ENCODE data around the gene DEFB118. TPM values are rescaled to one million over a fixed set of nuclear protein-coding genes. Genes with fewer than 3 reads are reported as not detected.
"Not testable (repeated sequence)": the region's sequence is repeated elsewhere in the genome, so short reads cannot be mapped to it uniquely, and the experiment has no call there.

DEFB118 gene, protein sequence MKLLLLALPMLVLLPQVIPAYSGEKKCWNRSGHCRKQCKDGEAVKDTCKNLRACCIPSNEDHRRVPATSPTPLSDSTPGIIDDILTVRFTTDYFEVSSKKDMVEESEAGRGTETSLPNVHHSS
- not detected for total RNA-seq

DNA sequence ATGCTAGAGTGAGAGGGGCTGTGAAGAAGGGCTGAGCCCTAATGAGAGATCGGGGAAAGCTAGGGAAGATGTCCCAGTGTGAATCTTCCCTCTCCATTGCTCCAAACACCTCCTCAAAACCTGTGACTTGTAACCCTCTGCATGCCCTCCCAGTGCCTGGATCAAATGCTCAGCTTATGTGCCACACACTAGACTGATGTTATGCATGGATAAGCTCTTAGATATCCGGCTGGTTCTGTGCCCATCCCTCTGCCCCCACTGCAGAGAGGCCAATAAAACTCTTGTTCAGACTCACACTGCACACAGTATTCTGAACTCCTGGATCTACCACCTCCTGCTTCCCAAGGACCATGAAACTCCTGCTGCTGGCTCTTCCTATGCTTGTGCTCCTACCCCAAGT, at the start of gene DEFB118:
TSS of gene DEFB118 (plus strand) at position 301 of the 400 bp plus-strand sequence. CDS start at position 351, 50 bp downstream.
- ChIA-PET POLR2A (no interaction called here), CTCF (no interaction called here)
- Mint-ChIP-seq H3K27ac (no peak within 1 kb of the TSS), H3K9me3 (no peaks in the 10 kb centered on the region), H3K4me3 (no peak within 1 kb of the TSS), H3K27me3 (no peaks in the 10 kb centered on the region), H3K4me1 (no peaks in the 10 kb centered on the region), H3K36me3 (ENCODE audit: low read depth) (no peaks in the 10 kb centered on the region)
- no peak for DNase-seq

DNA sequence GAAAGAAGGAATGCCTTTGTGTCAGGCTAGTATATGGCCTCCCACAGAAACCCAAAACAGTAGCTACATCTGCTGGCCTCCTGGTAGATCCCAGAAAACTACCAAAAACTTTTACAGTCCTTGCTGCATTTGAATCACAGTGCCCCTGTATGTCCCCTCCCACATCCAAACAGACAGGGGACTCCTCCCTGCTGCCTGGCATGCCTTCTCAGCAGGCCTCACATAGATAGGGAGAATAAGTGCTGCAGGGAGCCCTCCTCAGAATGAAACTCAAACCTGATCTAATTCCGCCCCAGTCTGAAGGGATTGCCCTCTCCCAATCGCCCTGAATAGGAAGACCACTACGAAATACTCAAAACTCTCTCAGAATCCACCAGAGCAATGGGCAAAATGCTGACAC, 45.9 kb upstream of the DEFB118 start:
- Mint-ChIP-seq H3K36me3 (ENCODE audit: low read depth) (no peaks in the 10 kb centered on the region), H3K4me3 (no peak overlapping the region), H3K4me1 (no peaks in the 10 kb centered on the region), H3K27ac (no peak overlapping the region), H3K27me3 (no peaks in the 10 kb centered on the region), H3K9me3 (no peaks in the 10 kb centered on the region)
- CTCF ChIA-PET = no interaction called here
- no peak for DNase-seq
- POLR2A ChIA-PET = no interaction called here

DNA sequence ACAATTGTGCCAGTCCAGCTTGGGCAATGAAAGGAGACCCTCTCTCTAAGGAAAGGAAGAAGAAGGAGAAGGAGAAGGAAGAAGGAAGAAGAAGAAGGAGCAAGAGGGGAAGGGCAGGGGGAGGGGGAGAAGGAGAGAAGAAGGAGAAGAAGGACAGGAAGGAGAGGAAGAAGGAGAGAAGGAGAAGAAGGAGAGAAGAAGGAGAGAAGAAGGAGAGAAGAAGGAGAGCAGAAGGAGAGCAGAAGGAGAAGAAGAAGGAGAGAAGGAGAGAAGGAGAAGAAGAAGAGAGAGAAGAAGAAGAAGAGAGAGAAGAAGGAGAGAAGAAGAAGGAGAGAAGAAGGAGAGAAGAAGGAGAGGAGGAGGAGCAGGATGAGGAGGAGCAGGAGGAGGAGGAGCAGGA, 37.5 kb upstream of the DEFB118 start:
- H3K9me3 Mint-ChIP-seq = peaks cover 3% of the 10 kb centered on the region
- no peaks in the 10 kb centered on the region for H3K36me3 Mint-ChIP-seq (ENCODE audit: low read depth)
- no peaks in the 10 kb centered on the region for H3K27me3 Mint-ChIP-seq
- no peaks in the 10 kb centered on the region for H3K4me1 Mint-ChIP-seq
- no peak for DNase-seq
- ChIA-PET CTCF (no interaction called here), POLR2A (no interaction called here)
- no peak overlapping the region for H3K4me3 Mint-ChIP-seq
- no peak overlapping the region for H3K27ac Mint-ChIP-seq

DNA sequence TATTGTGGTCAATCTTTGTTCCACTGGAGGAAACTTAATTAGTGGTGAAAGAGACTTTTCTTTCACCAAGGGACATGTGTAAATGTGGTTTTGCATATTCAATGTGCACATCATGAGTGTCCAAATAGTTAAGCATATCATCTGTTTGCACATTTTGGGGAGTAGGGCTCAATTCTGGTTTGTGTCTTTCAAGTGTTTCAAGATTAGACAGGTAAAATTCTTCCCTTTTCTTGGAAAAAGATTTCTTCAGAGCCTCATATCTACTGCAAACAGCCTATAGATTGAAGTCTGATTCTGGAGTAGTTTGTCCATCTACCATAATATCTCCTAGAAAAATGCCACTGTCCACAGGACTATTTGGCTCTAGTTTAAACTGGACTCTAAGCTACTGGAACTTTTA, 26.9 kb upstream of the DEFB118 start:
- CTCF ChIA-PET = no interaction called here
- Mint-ChIP-seq H3K9me3 (no peaks in the 10 kb centered on the region), H3K27me3 (no peaks in the 10 kb centered on the region), H3K27ac (no peak overlapping the region), H3K4me1 (no peaks in the 10 kb centered on the region), H3K4me3 (no peak overlapping the region), H3K36me3 (ENCODE audit: low read depth) (no peaks in the 10 kb centered on the region)
- no peak for DNase-seq
- POLR2A ChIA-PET = no interaction called here

DNA sequence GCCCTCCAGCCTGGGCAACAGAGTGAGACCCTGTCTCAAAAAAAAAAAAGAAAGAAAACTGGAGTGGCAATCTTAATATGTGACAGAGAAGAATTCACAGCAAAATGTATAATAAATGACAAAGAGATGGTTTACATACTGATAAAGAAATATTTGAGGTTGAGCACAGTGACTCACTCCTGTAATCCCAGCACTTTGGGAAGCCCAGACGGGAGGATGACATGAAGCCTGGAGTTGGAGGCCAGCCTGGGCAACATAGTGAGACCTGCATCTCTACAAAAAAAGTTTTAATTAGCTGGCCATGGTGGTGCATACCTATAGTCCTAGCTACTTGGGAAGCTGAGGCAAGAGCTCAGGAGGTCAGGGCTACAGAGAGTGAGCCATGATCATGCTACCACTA, 12.4 kb upstream of the DEFB118 start:
- ChIA-PET POLR2A (no interaction called here), CTCF (no interaction called here)
- Mint-ChIP-seq H3K9me3 (peaks cover 3% of the 10 kb centered on the region), H3K4me3 (no peak overlapping the region), H3K27ac (no peak overlapping the region), H3K36me3 (ENCODE audit: low read depth) (no peaks in the 10 kb centered on the region), H3K4me1 (no peaks in the 10 kb centered on the region), H3K27me3 (peaks cover 1% of the 10 kb centered on the region)
- DNase-seq = no peak

DNA sequence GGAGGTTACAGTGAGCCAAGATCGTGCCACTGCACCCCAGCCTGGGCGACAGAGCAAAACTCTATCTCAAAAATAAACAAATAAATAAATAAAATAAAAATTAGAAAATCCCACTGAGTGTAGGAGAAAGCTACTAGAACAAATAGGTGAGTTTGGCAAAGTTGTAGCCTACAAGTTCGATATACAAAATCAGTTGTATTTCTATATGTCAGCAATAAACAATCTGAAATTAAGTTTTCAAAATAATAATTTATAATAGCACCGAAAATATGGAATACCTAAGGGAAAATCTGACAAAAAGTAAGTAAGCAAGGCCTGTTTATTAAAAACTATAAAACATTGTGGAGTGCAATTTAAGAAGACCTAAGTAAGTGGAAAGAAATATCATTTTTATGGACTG, 5.1 kb upstream of the DEFB118 start:
- POLR2A ChIA-PET = no interaction called here
- Mint-ChIP-seq H3K27me3 (no peaks in the 10 kb centered on the region), H3K4me3 (no peak overlapping the region), H3K36me3 (ENCODE audit: low read depth) (no peaks in the 10 kb centered on the region), H3K4me1 (no peaks in the 10 kb centered on the region), H3K9me3 (peaks cover 3% of the 10 kb centered on the region), H3K27ac (no peak overlapping the region)
- no peak for DNase-seq
- CTCF ChIA-PET = no interaction called here

DNA sequence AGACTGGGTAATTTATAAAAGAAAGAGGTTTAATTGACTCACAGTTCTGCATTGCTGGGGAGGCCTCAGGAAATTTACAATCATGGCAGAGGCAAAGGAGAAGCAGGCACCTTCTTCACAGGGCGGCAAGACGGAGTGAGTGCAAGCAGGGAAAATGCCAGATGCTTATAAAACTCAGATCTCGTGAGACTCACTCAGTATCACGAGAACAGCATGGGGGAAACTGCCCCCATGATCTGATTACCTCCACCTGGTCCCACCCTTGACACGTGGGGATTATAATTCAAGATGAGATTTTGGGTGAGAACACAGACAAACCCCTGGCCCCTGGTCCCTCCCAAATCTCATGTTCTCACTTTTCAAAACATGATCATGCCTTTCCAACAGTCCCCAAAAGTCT, 4.1 kb upstream of the DEFB118 start:
- H3K36me3 Mint-ChIP-seq (ENCODE audit: low read depth); POLR2A ChIA-PET; H3K27ac Mint-ChIP-seq; H3K4me1 Mint-ChIP-seq; H3K4me3 Mint-ChIP-seq; CTCF ChIA-PET; H3K9me3 Mint-ChIP-seq; DNase-seq; H3K27me3 Mint-ChIP-seq: not testable (repeated sequence)

DNA sequence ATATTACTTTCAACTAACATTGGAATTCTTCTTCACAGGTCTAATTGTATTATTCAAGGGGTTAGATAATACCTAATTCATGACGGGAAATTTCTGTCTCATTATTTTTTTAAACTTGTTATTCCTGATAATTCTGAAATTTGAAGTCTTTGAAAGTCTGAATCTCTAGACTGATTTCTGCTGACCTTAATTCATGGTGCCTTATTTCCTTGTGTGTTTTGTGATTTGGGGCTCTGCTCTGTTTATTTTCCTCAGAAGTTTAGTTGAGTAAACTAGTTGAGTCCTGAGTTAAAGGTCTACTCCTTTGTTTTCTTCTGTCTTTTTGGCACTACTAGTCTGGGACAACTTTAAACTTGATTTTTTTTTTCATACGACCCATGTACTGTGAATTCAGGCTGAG, 5.9 kb downstream of the DEFB118 start:
- POLR2A ChIA-PET = no interaction called here
- CTCF ChIA-PET = interaction anchor here (0.6 kb wide), 1 partner anchor 286 kb away, joined by 4 read pairs; no protein-coding TSS in a partner anchor
- H3K36me3 Mint-ChIP-seq (ENCODE audit: low read depth) = no peaks in the 10 kb centered on the region
- no peak overlapping the region for H3K27ac Mint-ChIP-seq
- no peaks in the 10 kb centered on the region for H3K4me1 Mint-ChIP-seq
- H3K9me3 Mint-ChIP-seq = peaks cover 2% of the 10 kb centered on the region
- H3K27me3 Mint-ChIP-seq = no peaks in the 10 kb centered on the region
- DNase-seq = no peak
- H3K4me3 Mint-ChIP-seq = no peak overlapping the region

DNA sequence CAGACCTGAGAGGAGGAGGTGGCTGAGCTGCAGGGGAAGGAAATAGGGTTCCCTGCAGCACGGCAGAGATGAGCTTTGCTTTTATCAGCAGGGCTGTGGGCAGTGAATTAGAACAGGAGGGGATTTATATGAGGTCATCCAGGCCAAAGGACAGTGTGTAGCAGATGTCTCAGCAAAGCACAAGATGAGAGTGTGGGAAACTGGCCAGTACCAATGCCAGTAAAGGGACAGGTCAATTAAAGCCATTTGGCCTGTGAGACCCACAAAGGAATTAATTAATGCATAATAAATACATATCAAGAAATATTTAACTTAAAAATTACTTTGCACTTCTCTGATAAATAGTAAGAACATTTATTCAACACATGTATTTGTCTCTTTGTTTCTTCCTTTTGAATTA, 22.1 kb downstream of the DEFB118 start, which contains the start of gene DEFB119:
TSS of gene DEFB119 (minus strand) at position 101 of the 400 bp plus-strand sequence. CDS start 107 bp downstream, outside the sequence.
- no peak within 1 kb of the TSS for H3K27ac Mint-ChIP-seq
- no peaks in the 10 kb centered on the region for H3K36me3 Mint-ChIP-seq (ENCODE audit: low read depth)
- CTCF ChIA-PET = no interaction called here
- DNase-seq = no peak
- no peak within 1 kb of the TSS for H3K4me3 Mint-ChIP-seq
- POLR2A ChIA-PET = no interaction called here
- no peaks in the 10 kb centered on the region for H3K9me3 Mint-ChIP-seq
- no peaks in the 10 kb centered on the region for H3K4me1 Mint-ChIP-seq
- H3K27me3 Mint-ChIP-seq = peaks cover 1% of the 10 kb centered on the region

DNA sequence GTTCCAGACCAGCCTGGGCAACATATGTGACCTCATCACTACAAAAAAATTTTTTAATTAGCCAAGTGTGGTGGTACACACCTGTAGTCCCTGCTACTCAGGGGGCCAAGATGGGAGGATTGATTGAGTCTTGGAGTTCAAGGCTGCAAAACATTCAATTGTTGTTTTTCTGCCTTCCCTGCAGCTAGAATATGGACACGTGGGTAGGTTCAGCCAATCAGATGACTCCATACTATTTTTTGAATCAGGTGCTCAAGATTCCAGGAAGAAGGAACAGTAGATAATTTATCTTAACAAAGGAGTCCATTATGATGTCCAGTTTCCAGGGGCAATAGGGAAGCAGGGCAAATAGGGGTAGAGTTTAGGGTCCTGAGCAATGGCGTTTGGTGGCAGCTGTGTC, 24.4 kb downstream of the DEFB118 start:
- Mint-ChIP-seq H3K27ac (no peak overlapping the region), H3K4me1 (no peaks in the 10 kb centered on the region)
- CTCF ChIA-PET = no interaction called here

DNA sequence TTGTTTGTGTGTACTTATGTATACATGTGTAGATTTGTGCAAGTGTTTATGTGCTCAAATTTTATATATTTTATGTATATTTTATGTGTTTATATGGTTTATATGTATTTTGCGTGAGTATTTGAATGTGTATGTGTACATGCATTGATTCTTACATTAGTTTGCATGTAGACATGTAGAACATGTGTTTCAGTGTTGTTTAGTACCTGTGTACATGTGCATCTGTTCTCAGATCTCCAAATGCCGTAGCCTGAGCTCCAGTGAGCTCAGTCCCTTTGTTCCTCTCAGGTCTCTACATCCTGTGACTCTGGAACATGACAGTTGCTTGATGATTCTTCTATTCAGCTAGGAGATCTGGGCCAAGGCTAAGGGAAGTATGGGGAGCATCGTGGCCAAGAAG, 26.5 kb downstream of the DEFB118 start:
- Mint-ChIP-seq H3K4me1 (no peaks in the 10 kb centered on the region), H3K4me3 (no peak overlapping the region), H3K27ac (no peak overlapping the region), H3K36me3 (ENCODE audit: low read depth) (no peaks in the 10 kb centered on the region), H3K9me3 (no peaks in the 10 kb centered on the region), H3K27me3 (peaks cover 1% of the 10 kb centered on the region)
- ChIA-PET CTCF (no interaction called here), POLR2A (no interaction called here)
- no peak for DNase-seq

More for the DNA sequence above, 24.4 kb downstream of the DEFB118 start:
- no peak for DNase-seq
- Mint-ChIP-seq H3K27me3 (peaks cover 1% of the 10 kb centered on the region), H3K4me3 (no peak overlapping the region), H3K9me3 (no peaks in the 10 kb centered on the region), H3K36me3 (ENCODE audit: low read depth) (no peaks in the 10 kb centered on the region)
- POLR2A ChIA-PET = no interaction called here

DNA sequence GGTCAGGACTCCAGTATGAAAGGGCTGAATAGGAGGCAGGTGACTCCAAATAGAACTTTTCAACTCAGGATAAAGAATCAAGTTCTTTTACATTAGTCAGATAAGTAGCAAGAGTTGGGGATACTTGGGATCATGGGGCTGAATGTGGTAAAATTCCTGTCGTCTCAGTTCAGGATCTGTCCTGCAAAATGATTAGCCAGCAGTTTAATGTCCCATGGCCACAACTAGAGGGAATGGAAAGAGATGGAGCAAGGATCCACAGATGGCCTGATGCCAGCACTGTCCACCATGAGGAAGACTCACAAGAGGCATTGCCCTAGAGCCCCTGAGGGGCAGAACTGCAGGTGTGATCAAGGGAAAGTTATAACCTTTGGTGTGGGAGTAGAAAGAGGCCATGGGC, 35.5 kb downstream of the DEFB118 start:
- no peak overlapping the region for H3K4me3 Mint-ChIP-seq
- DNase-seq = no peak
- H3K9me3 Mint-ChIP-seq = no peaks in the 10 kb centered on the region
- H3K27ac Mint-ChIP-seq = no peak overlapping the region
- ChIA-PET CTCF (interaction anchor here (0.6 kb wide), 1 partner anchor 56 kb away, joined by 4 read pairs; no protein-coding TSS in a partner anchor), POLR2A (no interaction called here)
- no peaks in the 10 kb centered on the region for H3K27me3 Mint-ChIP-seq
- no peaks in the 10 kb centered on the region for H3K4me1 Mint-ChIP-seq
- no peaks in the 10 kb centered on the region for H3K36me3 Mint-ChIP-seq (ENCODE audit: low read depth)

DNA sequence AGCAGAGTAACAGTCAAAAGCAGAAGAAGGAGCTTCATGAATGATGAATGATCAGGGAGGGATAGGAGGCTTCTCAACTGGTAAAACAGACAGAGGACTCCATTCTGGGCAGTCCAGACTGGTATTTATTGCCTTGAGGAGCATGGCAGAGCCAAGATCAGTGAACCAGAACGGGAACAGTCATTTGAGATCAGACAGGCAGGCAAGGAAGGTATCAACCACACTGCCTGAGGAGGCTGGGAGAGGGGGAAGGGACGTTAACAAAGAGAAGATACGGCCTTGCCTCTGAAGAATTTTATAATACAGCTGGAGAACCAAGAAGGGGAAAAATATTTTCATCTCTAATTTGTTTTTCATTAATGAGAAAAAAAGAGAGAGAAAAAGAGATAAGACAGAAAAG, 37.7 kb downstream of the DEFB118 start, which contains the start of gene DEFB121:
TSS of gene DEFB121 (minus strand) at position 101 of the 400 bp plus-strand sequence. CDS start at position 38, 63 bp downstream.
- Mint-ChIP-seq H3K36me3 (ENCODE audit: low read depth) (no peaks in the 10 kb centered on the region), H3K4me3 (no peak within 1 kb of the TSS), H3K9me3 (no peaks in the 10 kb centered on the region), H3K4me1 (no peaks in the 10 kb centered on the region), H3K27me3 (no peaks in the 10 kb centered on the region), H3K27ac (no peak within 1 kb of the TSS)
- POLR2A ChIA-PET = no interaction called here
- CTCF ChIA-PET = no interaction called here
- no peak for DNase-seq

DNA sequence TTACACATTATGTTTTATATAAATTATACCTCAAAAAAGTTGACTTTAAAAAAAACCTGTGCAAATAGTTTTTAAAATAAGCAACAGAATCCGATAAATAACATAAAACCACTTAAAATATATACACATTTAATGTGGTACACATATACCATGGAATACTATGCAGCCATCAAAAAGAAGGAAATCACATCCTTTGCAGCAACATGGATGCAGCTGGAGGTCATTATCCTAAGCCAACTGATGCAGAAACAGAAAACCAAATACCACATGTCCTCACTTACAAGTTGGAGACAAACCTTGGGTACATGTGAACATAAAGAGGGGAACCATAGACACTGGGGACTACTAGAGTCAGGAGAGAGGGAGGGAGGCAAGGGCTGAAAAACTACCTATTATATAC, 41.6 kb downstream of the DEFB118 start:
- no peak for DNase-seq
- no peaks in the 10 kb centered on the region for H3K9me3 Mint-ChIP-seq
- H3K27ac Mint-ChIP-seq = no peak overlapping the region
- ChIA-PET POLR2A (no interaction called here), CTCF (no interaction called here)
- H3K4me1 Mint-ChIP-seq = no peaks in the 10 kb centered on the region
- H3K27me3 Mint-ChIP-seq = no peaks in the 10 kb centered on the region
- no peak overlapping the region for H3K4me3 Mint-ChIP-seq
- no peaks in the 10 kb centered on the region for H3K36me3 Mint-ChIP-seq (ENCODE audit: low read depth)

Data from activated CD4-positive, alpha-beta memory T cell treated with anti-CD3 and anti-CD28 coated beads, Interleukin-2, amount 10 ng/mL, durations not matched to agents 7 days and 5 days (primary cell).